GM12872 (cell line): Measurements from ENCODE around the gene ARHGAP30.
A peak's percentile ranks its signal among the peaks of the same experiment; 100 is the strongest.

Experiments used
- TF ChIP-seq, protein P1 (sequence below): IDR thresholded peaks from 3 replicates; pipeline ENCODE4 v1.5.1; 2011; ENCODE audit warnings: low read depth, mild to moderate bottlenecking, low read length, moderate library complexity; ENCODE audit not compliant: insufficient read depth

The ARHGAP30 gene

GRCh38 chr1:161082483-161082882 lies 12.8 kb upstream of the ARHGAP30 start:
- TF ChIP-seq, protein P1, sequence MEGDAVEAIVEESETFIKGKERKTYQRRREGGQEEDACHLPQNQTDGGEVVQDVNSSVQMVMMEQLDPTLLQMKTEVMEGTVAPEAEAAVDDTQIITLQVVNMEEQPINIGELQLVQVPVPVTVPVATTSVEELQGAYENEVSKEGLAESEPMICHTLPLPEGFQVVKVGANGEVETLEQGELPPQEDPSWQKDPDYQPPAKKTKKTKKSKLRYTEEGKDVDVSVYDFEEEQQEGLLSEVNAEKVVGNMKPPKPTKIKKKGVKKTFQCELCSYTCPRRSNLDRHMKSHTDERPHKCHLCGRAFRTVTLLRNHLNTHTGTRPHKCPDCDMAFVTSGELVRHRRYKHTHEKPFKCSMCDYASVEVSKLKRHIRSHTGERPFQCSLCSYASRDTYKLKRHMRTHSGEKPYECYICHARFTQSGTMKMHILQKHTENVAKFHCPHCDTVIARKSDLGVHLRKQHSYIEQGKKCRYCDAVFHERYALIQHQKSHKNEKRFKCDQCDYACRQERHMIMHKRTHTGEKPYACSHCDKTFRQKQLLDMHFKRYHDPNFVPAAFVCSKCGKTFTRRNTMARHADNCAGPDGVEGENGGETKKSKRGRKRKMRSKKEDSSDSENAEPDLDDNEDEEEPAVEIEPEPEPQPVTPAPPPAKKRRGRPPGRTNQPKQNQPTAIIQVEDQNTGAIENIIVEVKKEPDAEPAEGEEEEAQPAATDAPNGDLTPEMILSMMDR = no peak

DNA sequence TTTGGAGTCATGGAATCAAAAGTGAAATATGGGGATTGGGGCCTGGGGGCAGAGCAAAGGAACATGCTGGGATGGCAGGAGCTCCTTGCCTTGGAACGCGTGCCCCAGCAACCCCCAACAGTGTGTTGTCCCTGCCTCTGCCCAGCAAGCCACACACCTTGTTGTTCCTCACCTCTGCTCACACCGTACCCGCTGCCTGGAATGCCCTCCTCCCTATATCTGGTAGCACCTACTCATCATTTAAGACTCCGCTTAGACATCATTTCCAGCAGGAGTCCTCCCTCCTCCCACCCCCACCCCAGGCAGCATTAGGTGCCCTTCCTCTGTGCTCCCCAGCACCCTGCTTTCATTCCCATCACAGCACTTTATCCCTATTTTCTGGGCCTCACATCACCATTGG lies 11.8 kb upstream of the ARHGAP30 start:
- TF ChIP-seq, protein P1 = no peak

GRCh38 chr1:161080441-161081405 lies 11.0 kb upstream of the ARHGAP30 start:
- TF ChIP-seq, protein P1 = no peak

DNA sequence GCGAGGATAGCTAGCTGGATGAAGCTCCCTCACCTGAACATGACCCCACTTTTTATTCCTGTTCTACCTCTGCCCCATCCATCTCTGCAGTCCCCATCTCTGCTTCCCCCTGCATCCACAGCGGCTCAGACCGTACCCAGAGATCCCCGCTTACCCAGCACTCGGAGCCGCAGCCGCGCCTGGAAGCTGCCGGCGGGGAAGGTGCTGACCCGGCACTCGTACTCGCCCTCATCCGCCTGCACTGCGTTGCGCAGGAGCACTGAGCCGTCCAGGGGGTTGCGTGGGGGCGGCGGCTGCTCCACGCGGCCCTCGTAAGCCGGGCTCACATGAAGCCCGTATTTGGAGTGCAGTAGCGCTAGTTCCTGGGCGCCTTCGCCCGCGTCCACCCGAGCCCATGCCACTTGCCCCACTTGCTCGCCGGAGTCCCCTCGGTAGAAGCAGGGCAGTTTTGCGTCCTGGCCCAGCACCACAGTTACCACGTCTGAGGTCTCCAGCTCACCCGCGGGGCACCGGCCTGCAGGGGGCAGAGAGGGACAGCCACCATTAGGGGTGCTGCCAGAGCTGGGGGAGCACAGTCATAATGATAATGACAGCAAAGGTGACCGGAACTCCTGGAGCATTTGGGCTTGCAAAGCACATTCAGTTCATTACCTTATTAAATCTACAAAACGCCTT lies 9.9 kb upstream of the ARHGAP30 start:
- TF ChIP-seq, protein P1 = 0 out of 3 replicates have a peak, but pooled peaks have one; percentile 11

GRCh38 chr1:161077426-161077825 lies 7.7 kb upstream of the ARHGAP30 start:
- TF ChIP-seq, protein P1 = no peak

DNA sequence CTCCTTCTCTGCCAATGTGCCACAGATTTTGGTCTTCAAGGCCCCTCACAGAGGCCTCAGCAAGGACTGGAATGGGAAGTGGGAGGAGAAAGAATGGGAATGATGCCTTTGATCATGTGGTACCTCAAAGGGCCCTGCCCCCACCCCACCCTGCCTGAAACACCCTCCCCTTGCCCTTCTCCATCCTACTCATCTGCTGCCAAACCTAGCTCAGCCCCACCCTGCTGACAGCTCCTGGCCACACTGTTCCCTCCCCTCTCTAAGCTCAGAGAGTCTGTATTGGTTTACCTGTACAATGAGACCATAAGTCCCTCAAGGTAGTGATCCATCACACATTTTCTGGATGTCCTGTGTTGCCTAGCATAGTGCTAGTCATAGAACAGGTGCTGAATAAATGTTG lies 6.7 kb upstream of the ARHGAP30 start:
- TF ChIP-seq, protein P1 = no peak

DNA sequence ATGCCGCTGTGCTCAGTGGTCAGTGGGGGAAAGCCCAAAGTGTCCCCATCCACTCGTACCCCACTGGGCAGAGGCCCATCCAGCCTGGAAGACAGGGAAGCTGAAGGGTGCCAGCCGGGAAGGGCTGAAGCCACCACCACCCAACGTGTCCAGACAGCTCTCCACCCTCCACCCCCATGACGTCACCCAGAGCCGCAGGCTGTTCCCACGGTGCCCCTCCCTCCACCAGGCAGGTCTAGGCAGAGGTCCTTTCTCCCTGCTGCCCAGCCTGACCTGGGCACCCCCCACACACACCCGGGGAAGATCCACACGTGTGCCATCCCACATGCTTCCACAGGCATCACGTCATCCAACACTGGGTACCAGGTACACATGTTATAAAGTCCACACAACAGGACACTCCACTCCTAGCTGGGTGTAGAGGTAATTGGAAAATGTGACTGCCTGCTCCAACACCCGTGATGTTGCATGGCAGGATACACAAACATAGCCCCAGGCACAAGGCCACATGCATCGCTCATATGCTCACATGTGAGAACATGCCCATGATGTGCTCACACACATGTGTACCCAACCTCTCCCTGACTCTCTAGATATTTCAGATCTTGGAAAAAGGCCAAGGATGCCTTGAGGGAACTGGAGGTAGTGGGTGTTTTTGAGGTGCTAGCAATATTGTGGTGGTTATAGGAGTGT lies 5.1 kb upstream of the ARHGAP30 start:
- TF ChIP-seq, protein P1 = no peak
